HepG2 (cell line): ENCODE data around the gene RAB3C.

Experiments used
- CBX2 ChIP-seq, 2 experiments: fragments of 200-600 bp in 1 of 2; sonication (generic); formaldehyde crosslinking in 1 of 2; IDR thresholded peaks; 2 replicates each; pipeline versions ENCODE4 v1.7.0 to v1.8.1; 2018 to 2022; ENCODE audit warnings: low read depth in 2 of 2, low read length in 1 of 2, mild to moderate bottlenecking in 1 of 2, missing genetic modification reagents in 1 of 2
- CTCF ChIP-seq: sonication (generic); formaldehyde crosslinking; IDR thresholded peaks from 2 replicates; pipeline ENCODE4 v1.5.0; 2020; ENCODE audit warnings: mild to moderate bottlenecking, missing genetic modification reagents, moderate library complexity
- FOXO1 ChIP-seq: sonication (generic); formaldehyde crosslinking; IDR thresholded peaks from 2 replicates; pipeline ENCODE4 v1.4.0; 2020; ENCODE audit warnings: missing genetic modification reagents
- KDM1A ChIP-seq: IDR thresholded peaks from 2 replicates; pipeline ENCODE4 v1.6.1; 2016; ENCODE audit warnings: missing compliant biosample characterization
- PAF1 ChIP-seq: IDR thresholded peaks from 2 replicates; pipeline ENCODE4 v1.6.1; 2016; ENCODE audit warnings: missing genetic modification reagents, missing compliant biosample characterization
- POLR2AphosphoS2 ChIP-seq: IDR thresholded peaks from 2 replicates; pipeline ENCODE4 v1.6.1; 2011; ENCODE audit warnings: low read depth, low read length, improper control_type of control experiment
- PRPF4 ChIP-seq: fragments of 200-400 bp; formaldehyde crosslinking; IDR thresholded peaks from 2 replicates; pipeline ENCODE4 v1.6.1; 2016; ENCODE audit warnings: low read length, low read depth; ENCODE audit not compliant: poor library complexity, severe bottlenecking
- TAF1 ChIP-seq: sonication (generic); formaldehyde crosslinking; IDR thresholded peaks from 2 replicates; pipeline ENCODE4 v1.4.0; 2020; ENCODE audit warnings: missing genetic modification reagents
- TBX2 ChIP-seq: sonication (generic); formaldehyde crosslinking; IDR thresholded peaks from 2 replicates; pipeline ENCODE4 v1.5.0; 2020; ENCODE audit warnings: missing genetic modification reagents, mild to moderate bottlenecking, borderline replicate concordance
- ZNF331 ChIP-seq: sonication (generic); formaldehyde crosslinking; IDR thresholded peaks from 2 replicates; pipeline ENCODE4 v1.4.0; 2020; ENCODE audit warnings: missing genetic modification reagents
- ZNF414 ChIP-seq: sonication (generic); formaldehyde crosslinking; IDR thresholded peaks from 2 replicates; pipeline ENCODE4 v1.5.0; 2020; ENCODE audit warnings: missing genetic modification reagents
- ZNF572 ChIP-seq: sonication (generic); formaldehyde crosslinking; IDR thresholded peaks from 2 replicates; pipeline ENCODE4 v1.5.1; 2020; ENCODE audit warnings: mild to moderate bottlenecking, missing genetic modification reagents
- ZSCAN30 ChIP-seq: sonication (generic); formaldehyde crosslinking; IDR thresholded peaks from 2 replicates; pipeline ENCODE4 v1.5.0; 2020; ENCODE audit warnings: mild to moderate bottlenecking, missing genetic modification reagents

GRCh38 chr5:58629271-58630159 lies 46.6 kb downstream of the RAB3C start:
- TF ChIP-seq CTCF (CRISPR knock-in tag) (no peak), ZNF414 (CRISPR knock-in tag) (no peak), ZNF331 (CRISPR knock-in tag) (no peak), CBX2 (IDR thresholded peaks at IDR 0.05; ENCODE audit: low read depth, low read length) (no peak), CBX2 (CRISPR knock-in tag; IDR thresholded peaks at IDR 0.05; ENCODE audit: low read depth) (no peak), PAF1 (CRISPR knock-in tag) (no peak), ZSCAN30 (CRISPR knock-in tag) (no peak), PRPF4 (no peak), POLR2AphosphoS2 (no peak), FOXO1 (CRISPR knock-in tag) (no peak), KDM1A (CRISPR knock-in tag) (no peak), TAF1 (no peak), ZNF572 (CRISPR knock-in tag) (no peak), TBX2 (no peak)
